CD4-positive, alpha-beta T cell treated with Interleukin-17A for 1 hour (primary cell): ENCODE results near the gene TRIP13.
"Not testable (repeated sequence)": the region's sequence is repeated elsewhere in the genome, so short reads cannot be mapped to it uniquely, and the experiment has no call there.

Source experiments
- DNase-seq: peaks from one replicate; pipeline ENCODE4 v3.0.0-alpha.2; 2020

Gene TRIP13

GRCh38 chr5:892394-893136 lies at the start of gene TRIP13, which contains the start of gene BRD9:
TSS of gene TRIP13 (plus strand) at chr5:892884. CDS start at chr5:892999, 115 bp downstream.
TSS of gene BRD9 (minus strand) at chr5:892801. CDS start at chr5:892657, 144 bp downstream.
- DNase-seq, result peak; percentile 80

- not testable (repeated sequence) for DNase-seq
These were observed 49.3 kb upstream of the TRIP13 start for GRCh38 chr5:843371-843770.

GRCh38 chr5:843926-844325 lies 48.8 kb upstream of the TRIP13 start:
- DNase-seq, result not testable (repeated sequence)

- not testable (repeated sequence) for DNase-seq
These were observed 48.3 kb upstream of the TRIP13 start for GRCh38 chr5:844426-844825.

- DNase-seq, result not testable (repeated sequence)
These were observed 47.5 kb upstream of the TRIP13 start for GRCh38 chr5:845031-845675.

- not testable (repeated sequence) for DNase-seq
These were observed 46.7 kb upstream of the TRIP13 start for GRCh38 chr5:845676-846601.

- DNase-seq, result peak; percentile 37
These were observed 46.0 kb upstream of the TRIP13 start for GRCh38 chr5:846602-847091.

GRCh38 chr5:847212-847611 lies 45.5 kb upstream of the TRIP13 start:
- not testable (repeated sequence) for DNase-seq

GRCh38 chr5:847736-848135 lies 44.9 kb upstream of the TRIP13 start:
- not testable (repeated sequence) for DNase-seq

- no peak for DNase-seq
These were observed 44.0 kb upstream of the TRIP13 start for GRCh38 chr5:848671-849111.

GRCh38 chr5:849651-850301 lies 42.9 kb upstream of the TRIP13 start:
- DNase-seq, result peak; percentile 18

GRCh38 chr5:850511-851006 lies 42.1 kb upstream of the TRIP13 start, which contains the start of gene ZDHHC11:
TSS of gene ZDHHC11 (minus strand) at chr5:850986. CDS start at chr5:850602, 384 bp downstream.
- DNase-seq, result no peak

- DNase-seq, result no peak
These were observed 41.6 kb upstream of the TRIP13 start for GRCh38 chr5:851076-851475.

GRCh38 chr5:851553-851952 lies 41.1 kb upstream of the TRIP13 start:
- no peak for DNase-seq

- DNase-seq, result no peak
These were observed 40.7 kb upstream of the TRIP13 start for GRCh38 chr5:852018-852417.

GRCh38 chr5:852431-853401 lies 40.0 kb upstream of the TRIP13 start:
- DNase-seq, result no peak

- DNase-seq, result not testable (repeated sequence)
These were observed 39.1 kb upstream of the TRIP13 start for GRCh38 chr5:853416-854090.

GRCh38 chr5:854217-854616 lies 38.5 kb upstream of the TRIP13 start:
- DNase-seq, result no peak

- no peak for DNase-seq
These were observed 37.5 kb upstream of the TRIP13 start for GRCh38 chr5:854966-855743.
